ENCODE data around the gene TRAFD1. TPM values are rescaled to one million over a fixed set of nuclear protein-coding genes. Genes with fewer than 3 reads are reported as not detected.

Gene TRAFD1
- total and polyA plus RNA-seq, 2 donors (not counting 3 experiments of a cell fraction or from before 2014, with no cell fraction given) = 20.3 to 24.9 TPM

DNA sequence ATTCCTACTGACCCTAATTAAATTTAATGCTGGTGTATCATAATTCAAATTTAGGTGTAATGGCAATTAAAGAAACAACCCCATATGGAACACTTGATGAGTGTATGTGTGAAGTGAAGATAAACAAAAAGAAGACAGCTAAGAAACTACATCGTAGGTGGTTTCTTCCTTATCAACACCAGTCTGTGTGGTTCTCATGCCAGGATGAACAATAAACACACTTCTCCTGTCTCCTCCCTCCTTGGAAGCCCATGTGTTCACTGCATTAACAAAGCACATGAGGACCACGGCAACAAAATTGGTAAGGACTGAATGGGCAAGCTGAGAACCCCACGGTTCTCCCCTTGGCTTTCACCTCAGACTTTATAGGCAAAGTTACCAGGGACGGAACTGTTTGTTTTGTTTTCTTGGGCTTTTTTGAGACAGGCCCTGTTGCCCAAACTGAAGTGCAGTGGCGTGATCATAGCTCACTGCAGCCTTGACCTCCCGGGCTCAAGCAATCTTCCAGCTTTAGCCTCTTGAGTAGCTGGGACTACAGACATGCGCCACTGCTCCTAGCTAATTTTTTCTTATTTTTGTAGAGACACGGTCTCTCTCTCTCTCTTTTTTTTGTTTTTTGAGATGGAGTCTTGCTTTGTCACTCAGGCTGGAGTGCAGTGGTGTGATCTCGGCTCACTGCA is 71.0 kb downstream of the TRAFD1 start:
- Histone ChIP-seq H3K4me3 (replicated peaks in 1 of 3; ENCODE audit: insufficient read depth in 1 of 3, low read depth in 1 of 3, low read length in 3 of 3) (no peak overlapping the region), H3K36me3 (ENCODE audit: control insufficient read depth in 2 of 2, extremely low read depth in 1 of 2, insufficient read depth in 2 of 2, low read length in 2 of 2) (peaks cover 6 to 17% of the 10 kb centered on the region in 2 experiments), H2AFZ (ENCODE audit: low read depth, low read length) (no peak overlapping the region), H3K9ac (replicated peaks; ENCODE audit: extremely low read depth, insufficient read depth, low read length) (no peak overlapping the region), H3K27ac (ENCODE audit: insufficient read depth, low read depth, low read length) (no peak overlapping the region), H3K4me2 (ENCODE audit: insufficient read depth, low read length) (no peak overlapping the region), H4K20me1 (replicated peaks; ENCODE audit: control insufficient read depth, extremely low read depth, insufficient read depth, low read length) (no peaks in the 10 kb centered on the region), H3K9me1 (replicated peaks; ENCODE audit: control insufficient read depth, extremely low read depth, insufficient read depth, low read length) (no peaks in the 10 kb centered on the region), H3K79me2 (ENCODE audit: control insufficient read depth, insufficient read depth, low read length) (no peaks in the 10 kb centered on the region), H3K4me1 (ENCODE audit: control insufficient read depth, extremely low read depth, insufficient read depth, low read length) (peaks cover 6% of the 10 kb centered on the region), H3K9me3 (replicated peaks; ENCODE audit: control insufficient read depth, insufficient read depth, low read length) (no peaks in the 10 kb centered on the region), H3K27me3 (ENCODE audit: control insufficient read depth in 2 of 2, insufficient read depth in 2 of 2, low read length in 2 of 2) (no peaks in the 10 kb centered on the region)
- CTCF ChIA-PET = interaction anchor here (0.6 to 11.6 kb wide), 2 partner anchors 15 to 190 kb away, joined by 3 to 253 read pairs; no protein-coding TSS in a partner anchor
- no TSS peak for BruUV-seq (replicated peaks)
- dilution Hi-C loops (cut with MboI; ENCODE audit: extremely low pct_ligation_motif_present, low sequenced_read_pairs) (no loop called here), intact Hi-C loops (cut with micrococcal nuclease) (no loop called here)
- no peak for TF ChIP-seq EZH2 (IDR thresholded peaks at IDR 0.05; ENCODE audit: borderline replicate concordance, low read depth, low read length, severe bottlenecking)
- POLR2A ChIA-PET = no interaction called here
- no peak for DNase-seq (ENCODE audit: low read depth, low spot score)
- FAIRE-seq = no peak

- Histone ChIP-seq H3K4me2 (ENCODE audit: insufficient read depth, low read length) (no peak overlapping the region), H3K27me3 (ENCODE audit: control insufficient read depth in 2 of 2, insufficient read depth in 2 of 2, low read length in 2 of 2) (no peaks in the 10 kb centered on the region), H3K9ac (replicated peaks; ENCODE audit: extremely low read depth, insufficient read depth, low read length) (no peak overlapping the region), H3K79me2 (ENCODE audit: control insufficient read depth, insufficient read depth, low read length) (no peaks in the 10 kb centered on the region), H3K9me1 (replicated peaks; ENCODE audit: control insufficient read depth, extremely low read depth, insufficient read depth, low read length) (no peaks in the 10 kb centered on the region), H3K4me3 (replicated peaks in 1 of 3; ENCODE audit: insufficient read depth in 1 of 3, low read depth in 1 of 3, low read length in 3 of 3) (no peak overlapping the region), H2AFZ (ENCODE audit: low read depth, low read length) (no peak overlapping the region), H3K36me3 (ENCODE audit: control insufficient read depth in 2 of 2, extremely low read depth in 1 of 2, insufficient read depth in 2 of 2, low read length in 2 of 2) (peaks cover 6 to 18% of the 10 kb centered on the region in 2 experiments), H4K20me1 (replicated peaks; ENCODE audit: control insufficient read depth, extremely low read depth, insufficient read depth, low read length) (no peaks in the 10 kb centered on the region), H3K4me1 (ENCODE audit: control insufficient read depth, extremely low read depth, insufficient read depth, low read length) (no peaks in the 10 kb centered on the region), H3K27ac (ENCODE audit: insufficient read depth, low read depth, low read length) (no peak overlapping the region), H3K9me3 (replicated peaks; ENCODE audit: control insufficient read depth, insufficient read depth, low read length) (no peaks in the 10 kb centered on the region)
- dilution Hi-C loops (cut with MboI; ENCODE audit: extremely low pct_ligation_motif_present, low sequenced_read_pairs) (no loop called here), intact Hi-C loops (cut with micrococcal nuclease) (loop anchor here (1.0 kb wide), 1 partner anchor 189 kb away; no protein-coding TSS in a partner anchor)
- ChIA-PET CTCF (interaction anchor here (0.6 to 11.6 kb wide), 26 partner anchors 9 to 393 kb away, joined by 3 to 253 read pairs (median 4); no protein-coding TSS in a partner anchor), POLR2A (interaction anchor here (0.7 to 1.0 kb wide), 2 partner anchors 13 to 19 kb away, joined by 3 read pairs; no protein-coding TSS in a partner anchor)
- BruUV-seq (replicated peaks) = no TSS peak
- TF ChIP-seq JUN (IDR thresholded peaks at IDR 0.05; ENCODE audit: borderline replicate concordance, insufficient read depth, insufficient read length, low read depth) (no peak), POLR2AphosphoS5 (IDR thresholded peaks at IDR 0.05; ENCODE audit: insufficient read depth, low read depth, low read length) (no peak), CTCF (IDR thresholded peaks at IDR 0.05; ENCODE audit: extremely low read depth in 1 of 2, insufficient read depth in 1 of 2, low read depth in 1 of 2, low read length in 2 of 2) (peak; percentile 47 to 72), POLR2A (IDR thresholded peaks at IDR 0.05; ENCODE audit: low read depth, low read length) (no peak), MYC (IDR thresholded peaks at IDR 0.05; ENCODE audit: low read depth, low read length) (no peak)
- TF ChIP-seq, protein P1, sequence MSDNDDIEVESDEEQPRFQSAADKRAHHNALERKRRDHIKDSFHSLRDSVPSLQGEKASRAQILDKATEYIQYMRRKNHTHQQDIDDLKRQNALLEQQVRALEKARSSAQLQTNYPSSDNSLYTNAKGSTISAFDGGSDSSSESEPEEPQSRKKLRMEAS (IDR thresholded peaks at IDR 0.05; ENCODE audit: insufficient read depth, insufficient read length) = no peak
- FAIRE-seq (peak; percentile 91), DNase-seq (ENCODE audit: low read depth, low spot score) (peak; percentile 59)
These were observed 72.9 kb downstream of the TRAFD1 start for GRCh38 chr12:112198120-112198733.
